SK-N-SH treated with all-trans-retinoic acid at 6 μM for 48 hours (cell line): ENCODE data around the gene GANC.

Experiments
- ISL1 ChIP-seq: fragments of 250-450 bp; sonication (Bioruptor Pico); IDR thresholded peaks from 2 replicates; pipeline ENCODE4 v2.1.2; 2022; ENCODE audit warnings: mild to moderate bottlenecking, moderate library complexity
- RARB ChIP-seq: fragments of 250-450 bp; sonication (Bioruptor Pico); IDR thresholded peaks from 2 replicates; pipeline ENCODE4 v1.8.0; 2021; ENCODE audit warnings: mild to moderate bottlenecking, moderate library complexity
- ZFP3 ChIP-seq: fragments of 250-450 bp; sonication (Bioruptor Pico); IDR thresholded peaks from 2 replicates; pipeline ENCODE4 v1.5.0; 2020; ENCODE audit warnings: mild to moderate bottlenecking, moderate library complexity
- ZNF565 ChIP-seq: fragments of 450-650 bp; formaldehyde crosslinking; conservative IDR thresholded peaks from 2 replicates; pipeline ENCODE4 v1.5.0; 2020; ENCODE audit warnings: low read depth, mild to moderate bottlenecking, moderate library complexity

GRCh38 chr15:42360535-42361112 is 87.6 kb downstream of the GANC start:
- TF ChIP-seq RARB (no peak), ZNF565 (CRISPR knock-in tag) (no peak), ISL1 (no peak), ZFP3 (CRISPR knock-in tag) (no peak)
